GM12878 (cell line): ENCODE results near the gene SERPINB5.

Experiments
- BHLHE40 ChIP-seq, 2 experiments: fragments of 450-650 bp in 1 of 2; IDR thresholded peaks; 2 replicates each; pipeline ENCODE4 v1.6.1; 2011 to 2017; ENCODE audit warnings: low read depth in 2 of 2, borderline replicate concordance in 1 of 2, improper control_type of control experiment in 1 of 2, low read length in 1 of 2, mild to moderate bottlenecking in 1 of 2
- CTCF ChIP-seq, 3 experiments: IDR thresholded peaks in 2 of 3; conservative IDR thresholded peaks in 1 of 3; 2 replicates each; pipeline ENCODE4 v1.5.1; 2011; ENCODE audit warnings: low read depth in 3 of 3, low read length in 3 of 3, mild to moderate bottlenecking in 3 of 3, control low read depth in 2 of 3, moderate library complexity in 2 of 3, inconsistent platforms in 1 of 3, mixed read lengths in 1 of 3; ENCODE audit not compliant: control insufficient read depth in 2 of 3, insufficient read depth in 1 of 3; ENCODE audit errors: extremely low read depth in 1 of 3
- FOS ChIP-seq: IDR thresholded peaks from 3 replicates; pipeline ENCODE4 v1.6.1; 2011; ENCODE audit warnings: borderline replicate concordance; ENCODE audit not compliant: insufficient read length; ENCODE audit errors: extremely low read depth
- POLR2AphosphoS5 ChIP-seq: IDR thresholded peaks from 2 replicates; pipeline ENCODE4 v1.6.1; 2011; ENCODE audit warnings: mild to moderate bottlenecking, low read length, inconsistent platforms
- TAF1 ChIP-seq: IDR thresholded peaks from 2 replicates; pipeline ENCODE4 v1.6.1; 2011; ENCODE audit warnings: mild to moderate bottlenecking, low read depth, low read length, borderline replicate concordance
- TCF7 ChIP-seq: IDR thresholded peaks from 2 replicates; pipeline ENCODE4 v1.6.1; 2014; ENCODE audit warnings: antibody characterized with exemption, borderline replicate concordance
- ZBTB11 ChIP-seq: fragments of 450-650 bp; formaldehyde crosslinking; IDR thresholded peaks from 2 replicates; pipeline ENCODE4 v1.5.0; 2022; ENCODE audit warnings: mild to moderate bottlenecking, missing genetic modification characterization

- TF ChIP-seq BHLHE40 (IDR thresholded peaks at IDR 0.05; ENCODE audit: borderline replicate concordance in 1 of 2, low read depth in 2 of 2, low read length in 1 of 2), result no peak
- TF ChIP-seq ZBTB11 (CRISPR knock-in tag), result no peak
- no peak for TF ChIP-seq TAF1
- no peak for TF ChIP-seq POLR2AphosphoS5
- no peak for TF ChIP-seq FOS
- no peak for TF ChIP-seq CTCF (IDR thresholded peaks at IDR 0.05 in 2 of 3, conservative IDR thresholded peaks at IDR 0.05 in 1 of 3; ENCODE audit: control insufficient read depth in 2 of 3, extremely low read depth in 1 of 3, insufficient read depth in 1 of 3, low read depth in 3 of 3, low read length in 3 of 3)
- no peak for TF ChIP-seq TCF7
These were observed 31.8 kb downstream of the SERPINB5 start for GRCh38 chr18:63508596-63508995.
